T-helper 1 cell treated with Interleukin-12 subunit alpha and Interleukin-12 subunit beta and Interleukin-4 antibody, amounts not matched to agents 30 μg/mL and 1 μg/mL, for 36 hours (primary cell): ENCODE measurements around the gene MAEA.

ENCODE experiments used
- H3K27ac Mint-ChIP-seq: one replicate; pipeline ENCODE4 v1.8.0; 2021; ENCODE audit warnings: mild to moderate bottlenecking, mixed read lengths
- H3K27me3 Mint-ChIP-seq: one replicate; pipeline ENCODE4 v1.8.0; 2021; ENCODE audit warnings: low read depth, mixed read lengths
- H3K36me3 Mint-ChIP-seq: one replicate; pipeline ENCODE4 v1.8.0; 2021; ENCODE audit warnings: low read depth, mixed read lengths
- H3K4me1 Mint-ChIP-seq: one replicate; pipeline ENCODE4 v1.8.0; 2021; ENCODE audit warnings: low read depth, mixed read lengths
- H3K4me3 Mint-ChIP-seq: one replicate; pipeline ENCODE4 v1.8.0; 2021; ENCODE audit warnings: mild to moderate bottlenecking, moderate library complexity, mixed read lengths
- H3K9me3 Mint-ChIP-seq: one replicate; pipeline ENCODE4 v1.8.0; 2021; ENCODE audit warnings: mixed read lengths

Gene MAEA

DNA sequence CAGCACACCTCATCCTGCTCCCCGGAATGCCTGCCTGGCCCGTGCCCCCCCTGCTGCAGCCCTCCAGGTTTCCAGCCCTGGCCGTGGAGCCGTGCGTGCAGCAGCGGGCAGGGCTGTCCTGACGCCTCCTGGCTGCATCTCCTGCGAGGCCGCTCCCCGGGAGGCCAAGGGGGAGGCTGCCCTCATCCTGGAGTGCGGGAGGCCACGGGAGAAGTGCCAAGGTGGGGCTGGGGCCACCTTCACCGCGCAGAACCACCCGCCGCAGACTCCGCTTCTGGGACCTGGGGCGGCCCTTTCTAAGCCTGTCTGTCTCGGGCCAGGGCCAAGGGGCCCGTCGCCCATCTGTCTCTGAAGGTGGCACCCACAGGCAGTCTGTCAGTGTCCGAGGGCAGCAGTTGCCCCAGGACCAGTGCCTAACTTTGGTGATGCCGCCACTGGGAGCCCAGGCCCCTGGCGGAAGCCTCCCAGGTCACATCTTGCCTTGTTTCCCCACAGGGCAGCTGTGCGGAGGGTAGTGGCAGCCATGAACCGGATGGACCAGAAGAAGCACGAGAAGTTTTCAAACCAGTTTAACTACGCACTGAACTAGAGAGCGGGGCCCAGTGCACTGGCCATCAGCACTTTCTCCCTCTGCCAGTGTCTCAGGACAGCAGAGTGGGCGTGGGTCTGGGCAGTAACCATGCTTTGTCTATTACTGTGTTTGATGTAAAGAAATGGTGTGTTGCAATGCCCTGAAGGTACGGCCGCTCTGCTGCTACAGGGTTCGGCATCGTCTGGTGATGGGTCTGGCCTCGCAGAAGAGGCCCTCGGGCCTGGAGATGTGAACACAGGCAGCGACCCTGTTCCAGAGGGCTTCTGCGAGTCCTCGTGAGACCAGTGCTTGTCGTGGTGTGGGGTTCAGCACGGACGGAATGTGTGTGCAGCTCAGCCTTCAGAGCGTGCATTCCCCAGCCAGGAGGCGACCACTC lies 96.0 kb downstream of the MAEA start:
- no peak overlapping the region for H3K27ac Mint-ChIP-seq
- H3K4me1 Mint-ChIP-seq = no peaks in the 10 kb centered on the region
- H3K9me3 Mint-ChIP-seq = peaks cover 15% of the 10 kb centered on the region
- peaks cover 13% of the 10 kb centered on the region for H3K36me3 Mint-ChIP-seq
- H3K4me3 Mint-ChIP-seq = no peak overlapping the region
- H3K27me3 Mint-ChIP-seq = no peaks in the 10 kb centered on the region
